ENCODE measurements around the gene SUPT4H1. TPM values are rescaled to one million over a fixed set of nuclear protein-coding genes. Genes with fewer than 3 reads are reported as not detected.

SUPT4H1 gene
- total RNA-seq, 2 donors from 2014 or later = 50.0 to 51.4 TPM

DNA sequence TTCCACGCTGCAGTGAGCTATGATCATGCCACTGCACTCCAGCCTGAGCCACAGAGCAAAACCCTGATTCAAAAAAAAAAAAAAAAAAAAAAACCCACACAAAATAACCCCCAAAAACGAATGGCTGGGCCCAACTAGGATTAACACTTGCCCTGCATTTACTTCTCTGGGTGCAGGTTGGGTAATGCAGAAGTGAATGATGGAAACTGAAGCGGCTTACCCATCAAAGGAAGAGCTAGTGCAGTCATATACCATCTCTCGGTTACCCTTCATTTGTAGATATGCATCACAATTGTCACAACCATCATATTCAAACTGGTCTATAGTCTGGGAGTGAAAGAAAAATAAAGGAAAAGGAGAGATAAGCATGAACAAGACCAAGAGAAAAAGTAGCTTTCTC, 819 bp downstream of the SUPT4H1 start:
- TF ChIP-seq, protein P1, sequence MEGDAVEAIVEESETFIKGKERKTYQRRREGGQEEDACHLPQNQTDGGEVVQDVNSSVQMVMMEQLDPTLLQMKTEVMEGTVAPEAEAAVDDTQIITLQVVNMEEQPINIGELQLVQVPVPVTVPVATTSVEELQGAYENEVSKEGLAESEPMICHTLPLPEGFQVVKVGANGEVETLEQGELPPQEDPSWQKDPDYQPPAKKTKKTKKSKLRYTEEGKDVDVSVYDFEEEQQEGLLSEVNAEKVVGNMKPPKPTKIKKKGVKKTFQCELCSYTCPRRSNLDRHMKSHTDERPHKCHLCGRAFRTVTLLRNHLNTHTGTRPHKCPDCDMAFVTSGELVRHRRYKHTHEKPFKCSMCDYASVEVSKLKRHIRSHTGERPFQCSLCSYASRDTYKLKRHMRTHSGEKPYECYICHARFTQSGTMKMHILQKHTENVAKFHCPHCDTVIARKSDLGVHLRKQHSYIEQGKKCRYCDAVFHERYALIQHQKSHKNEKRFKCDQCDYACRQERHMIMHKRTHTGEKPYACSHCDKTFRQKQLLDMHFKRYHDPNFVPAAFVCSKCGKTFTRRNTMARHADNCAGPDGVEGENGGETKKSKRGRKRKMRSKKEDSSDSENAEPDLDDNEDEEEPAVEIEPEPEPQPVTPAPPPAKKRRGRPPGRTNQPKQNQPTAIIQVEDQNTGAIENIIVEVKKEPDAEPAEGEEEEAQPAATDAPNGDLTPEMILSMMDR (IDR thresholded peaks at IDR 0.05) = no peak
- H3K27ac ChIP-seq = peak overlapping the region in 1 of 2 donors; percentile 95
- H3K9me3 ChIP-seq = no peaks in the 10 kb centered on the region
- no peak for DNase-seq (ENCODE audit: low spot score)
- H3K36me3 ChIP-seq = peaks cover 43% of the 10 kb centered on the region
- H3K27me3 ChIP-seq = no peaks in the 10 kb centered on the region
- H3K4me3 ChIP-seq = peak overlapping the region; percentile 77 to 91
- H3K4me1 ChIP-seq = peaks cover 0 to 10% of the 10 kb centered on the region in 2 donors

DNA sequence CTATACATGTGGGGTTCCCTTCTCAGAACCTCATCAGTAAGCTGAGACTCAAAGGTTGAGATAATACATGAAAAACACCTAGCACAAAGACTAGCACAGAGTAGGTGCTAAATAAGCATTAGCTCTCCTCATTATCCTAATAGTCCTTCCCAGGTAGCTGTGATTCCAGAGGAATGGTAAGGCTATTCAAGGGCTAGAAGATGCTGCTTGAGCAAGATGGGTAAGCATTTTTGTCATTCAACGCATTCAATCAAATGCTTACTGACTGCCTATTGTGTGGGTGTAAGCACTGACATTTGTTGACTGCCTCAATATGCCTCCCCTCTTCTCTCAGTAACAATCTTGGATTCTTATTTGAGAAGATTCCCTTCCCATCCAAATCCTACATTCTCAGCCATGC, 4.0 kb downstream of the SUPT4H1 start:
- H3K4me1 ChIP-seq = peaks cover 0 to 4% of the 10 kb centered on the region in 2 donors
- H3K27me3 ChIP-seq = no peaks in the 10 kb centered on the region
- H3K4me3 ChIP-seq = no peak overlapping the region
- TF ChIP-seq, protein P1 (IDR thresholded peaks at IDR 0.05) = no peak
- DNase-seq (ENCODE audit: low spot score) = no peak
- no peak overlapping the region for H3K27ac ChIP-seq
- H3K9me3 ChIP-seq = no peaks in the 10 kb centered on the region
- peaks cover 67% of the 10 kb centered on the region for H3K36me3 ChIP-seq

DNA sequence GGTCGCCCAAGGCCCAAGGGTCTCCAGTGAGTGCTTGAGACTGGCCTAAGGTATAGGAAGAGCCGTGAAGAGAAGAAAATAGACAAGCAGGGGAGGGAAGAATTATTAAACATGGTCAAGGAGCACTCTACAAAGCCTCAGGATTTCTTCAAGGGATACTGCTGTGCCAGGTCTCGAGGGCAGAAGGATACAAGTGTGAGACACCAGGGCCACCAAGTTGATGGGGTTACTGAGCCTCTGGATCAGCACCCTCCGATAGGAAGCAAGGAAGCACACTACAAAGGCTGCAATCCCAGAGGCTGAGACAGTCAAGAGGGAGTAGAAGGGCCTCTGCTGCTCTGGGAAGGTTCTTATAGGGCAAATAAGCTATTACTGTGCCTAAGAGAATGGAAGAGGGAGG, 6.5 kb downstream of the SUPT4H1 start:
- no peaks in the 10 kb centered on the region for H3K27me3 ChIP-seq
- no peaks in the 10 kb centered on the region for H3K9me3 ChIP-seq
- peaks cover 67% of the 10 kb centered on the region for H3K36me3 ChIP-seq
- TF ChIP-seq, protein P1 (IDR thresholded peaks at IDR 0.05) = no peak
- DNase-seq (ENCODE audit: low spot score) = no peak
- H3K4me1 ChIP-seq = no peaks in the 10 kb centered on the region
- no peak overlapping the region for H3K27ac ChIP-seq
- H3K4me3 ChIP-seq = no peak overlapping the region

DNA sequence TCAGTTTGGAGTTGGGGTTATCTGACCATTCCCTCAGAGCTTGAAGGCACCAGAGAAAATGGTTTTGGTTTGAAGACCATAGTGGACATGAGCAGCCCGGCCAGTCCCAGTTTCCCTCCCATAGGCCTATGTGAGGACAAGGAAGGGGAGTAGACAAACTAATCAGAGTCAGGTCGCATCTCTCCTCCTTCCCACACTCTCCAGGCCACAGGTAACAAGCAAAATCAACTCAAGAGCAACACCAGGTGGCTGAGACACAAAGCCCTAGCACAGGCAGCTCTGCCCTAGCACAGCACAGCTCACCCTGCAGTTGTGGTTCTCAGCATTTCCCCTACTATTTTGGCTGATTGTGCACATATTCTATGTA, 7.2 kb downstream of the SUPT4H1 start:
- Histone ChIP-seq H3K4me1 (no peaks in the 10 kb centered on the region), H3K4me3 (no peak overlapping the region), H3K27me3 (no peaks in the 10 kb centered on the region), H3K9me3 (no peaks in the 10 kb centered on the region), H3K36me3 (peaks cover 59% of the 10 kb centered on the region), H3K27ac (no peak overlapping the region)
- TF ChIP-seq, protein P1 (IDR thresholded peaks at IDR 0.05) = no peak
- no peak for DNase-seq (ENCODE audit: low spot score)

DNA sequence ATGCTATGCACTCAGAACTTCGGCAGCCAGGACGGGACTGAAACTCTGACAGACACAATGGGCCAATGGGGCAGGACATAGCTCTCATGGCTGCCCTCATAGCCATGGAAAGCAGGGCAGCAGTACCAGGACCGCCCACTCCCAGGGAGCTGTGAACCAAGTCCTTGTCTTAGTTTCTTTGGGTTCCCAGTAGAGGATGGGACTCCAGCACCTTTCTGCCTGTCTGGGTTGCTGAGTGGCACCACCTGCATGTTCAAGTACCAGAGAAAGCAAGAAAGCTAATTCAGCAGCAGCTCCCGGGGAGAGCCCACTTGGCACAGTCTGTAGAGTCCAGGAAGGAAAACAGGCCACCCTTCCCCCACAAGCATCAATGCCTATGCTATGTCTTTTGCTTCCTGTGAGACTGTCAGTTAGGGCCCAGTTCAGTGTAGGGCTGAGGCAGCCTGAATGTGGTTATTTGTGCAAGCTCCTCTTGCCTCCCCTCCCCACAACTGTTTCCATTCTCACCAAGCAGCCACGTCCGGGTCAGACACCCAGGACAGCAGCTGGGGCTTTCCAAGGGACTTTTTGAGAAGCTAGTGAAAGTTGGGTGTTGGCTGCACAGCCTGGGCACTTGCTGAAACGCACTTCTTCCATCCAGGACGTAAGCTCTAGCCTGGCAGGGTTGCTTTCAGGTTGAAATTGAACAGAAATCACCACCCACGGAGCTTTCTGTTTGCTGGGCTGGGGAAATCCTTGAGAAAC, 7.8 kb downstream of the SUPT4H1 start:
- no peaks in the 10 kb centered on the region for H3K27me3 ChIP-seq
- TF ChIP-seq, protein P1 (IDR thresholded peaks at IDR 0.05) = no peak
- no peaks in the 10 kb centered on the region for H3K9me3 ChIP-seq
- H3K27ac ChIP-seq = no peak overlapping the region
- no peaks in the 10 kb centered on the region for H3K4me1 ChIP-seq
- H3K36me3 ChIP-seq = peaks cover 54% of the 10 kb centered on the region
- DNase-seq (ENCODE audit: low spot score) = no peak
- no peak overlapping the region for H3K4me3 ChIP-seq

DNA sequence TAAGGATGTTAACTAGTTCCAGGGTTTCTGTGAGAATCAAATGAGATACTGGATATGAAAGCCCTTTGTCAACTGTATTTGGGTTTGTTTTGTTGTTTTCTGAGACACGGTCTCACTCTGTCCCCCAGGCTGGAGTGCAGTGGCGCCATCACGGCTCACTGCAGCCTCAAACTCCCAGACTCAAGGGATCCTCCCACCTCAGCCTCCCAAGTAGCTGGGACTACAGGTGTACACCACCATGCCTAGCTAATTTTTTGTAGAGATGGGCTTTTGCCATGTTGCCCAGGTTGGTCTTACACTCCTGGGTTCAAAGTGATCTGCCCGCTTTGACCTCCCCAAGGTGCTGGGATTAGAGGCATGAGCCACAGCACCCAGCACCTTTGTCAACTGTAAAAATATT, 8.9 kb downstream of the SUPT4H1 start:
- TF ChIP-seq, protein P1 (IDR thresholded peaks at IDR 0.05) = no peak
- H3K27ac ChIP-seq = no peak overlapping the region
- H3K36me3 ChIP-seq = peaks cover 43% of the 10 kb centered on the region
- no peaks in the 10 kb centered on the region for H3K4me1 ChIP-seq
- no peaks in the 10 kb centered on the region for H3K9me3 ChIP-seq
- H3K27me3 ChIP-seq = no peaks in the 10 kb centered on the region
- DNase-seq (ENCODE audit: low spot score) = no peak
- no peak overlapping the region for H3K4me3 ChIP-seq

Data from right atrium auricular region (tissue), 2 donors.